NCI-H2107 treated with DMSO at 0.1 percent for 48 hours (cell line): ENCODE measurements around the gene DDI1.

Experiments
- DNase-seq: peaks from one replicate; lab custom pipeline; 2025; ENCODE audit not compliant: unreplicated experiment; lab: John Stamatoyannopoulos, UW

The DDI1 gene

GRCh38 chr11:104075706-104076105, 39.3 kb downstream of the DDI1 start:
- DNase-seq, result no peak

GRCh38 chr11:104076455-104076854, 40.0 kb downstream of the DDI1 start:
- DNase-seq, result no peak

- DNase-seq, result no peak
Measured at GRCh38 chr11:104078245-104078644, 41.8 kb downstream of the DDI1 start.

- no peak for DNase-seq
Measured at GRCh38 chr11:104078995-104079394, 42.6 kb downstream of the DDI1 start.

GRCh38 chr11:104086621-104087020, 50.2 kb downstream of the DDI1 start:
- DNase-seq, result no peak
